ELF-1 (cell line): ENCODE results near the gene ANXA8.

Experiments used
- DNase-seq: peaks from one replicate; pipeline ENCODE4 v3.0.0-alpha.2; 2016; ENCODE audit warnings: low read depth, low spot score

The ANXA8 gene

GRCh38 chr10:47447705-47448104 is 36.2 kb downstream of the ANXA8 start:
- DNase-seq: no peak

GRCh38 chr10:47447209-47447608 is 36.7 kb downstream of the ANXA8 start:
- DNase-seq: no peak

- DNase-seq: no peak
These were observed 38.2 kb downstream of the ANXA8 start for GRCh38 chr10:47445720-47446119.

DNA sequence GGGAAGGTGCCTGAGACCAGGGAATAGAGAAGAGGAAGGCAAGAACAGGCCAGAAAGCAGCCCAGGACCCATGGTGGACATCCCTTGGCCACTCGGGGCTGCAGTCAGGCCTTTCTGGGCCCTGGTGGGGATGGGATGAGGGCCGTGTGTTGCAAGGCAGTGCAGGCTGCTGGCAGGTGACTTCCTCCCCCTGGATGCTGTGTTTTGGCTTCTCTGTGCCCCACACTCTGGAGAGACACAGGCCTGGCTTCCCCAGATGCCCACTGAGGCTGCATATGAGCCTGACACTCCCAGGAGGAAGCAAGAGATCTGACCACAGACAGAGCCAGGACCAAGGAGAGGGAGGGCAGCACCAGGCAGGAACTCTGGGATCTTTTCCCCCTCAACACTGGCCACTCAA is 39.9 kb downstream of the ANXA8 start:
- DNase-seq: no peak

DNA sequence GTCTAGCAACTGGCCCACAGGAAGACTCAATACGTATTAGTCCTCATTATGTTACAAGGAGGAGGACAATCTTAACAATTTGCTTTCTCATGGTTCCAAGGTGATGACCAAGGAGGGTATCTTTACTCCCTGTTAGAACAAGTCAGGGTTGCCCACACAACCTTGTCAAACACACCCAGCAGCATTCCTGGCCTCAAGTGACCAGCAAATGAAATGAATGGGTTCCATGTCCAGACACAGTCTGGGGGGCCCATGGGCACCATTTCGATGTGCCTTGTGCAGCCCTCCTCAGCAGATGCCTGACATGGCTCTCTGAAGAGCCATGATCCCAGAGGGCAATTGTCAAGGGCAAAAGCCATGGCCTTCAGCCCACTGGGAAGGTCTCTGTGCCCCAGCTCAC is 40.8 kb downstream of the ANXA8 start:
- DNase-seq: no peak

- no peak for DNase-seq
These were observed 41.6 kb downstream of the ANXA8 start for GRCh38 chr10:47442351-47442750.

DNA sequence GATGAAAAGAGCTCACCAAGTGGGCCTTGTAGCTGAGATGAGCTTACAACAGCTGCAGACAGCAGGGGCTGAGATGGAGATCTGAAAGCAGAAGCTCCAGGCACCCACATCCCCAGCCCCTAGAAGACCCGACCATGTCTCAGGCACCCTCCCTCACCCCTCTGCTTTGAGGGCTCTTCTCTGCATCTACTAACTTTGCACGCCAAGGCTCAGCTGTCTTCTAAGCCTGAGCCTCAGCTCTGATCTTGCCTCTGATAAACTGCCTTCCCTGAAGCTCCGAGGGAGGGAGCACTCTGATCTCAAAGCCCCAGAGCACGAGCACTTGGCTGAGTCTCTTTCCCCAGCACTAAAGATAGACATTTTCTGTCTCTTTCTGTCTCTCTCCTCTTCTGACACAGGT is 42.0 kb downstream of the ANXA8 start:
- no peak for DNase-seq

- DNase-seq: peak; percentile 37
These were observed 43.7 kb downstream of the ANXA8 start for GRCh38 chr10:47440207-47440606.

GRCh38 chr10:47438857-47439474 is 44.9 kb downstream of the ANXA8 start:
- peak; percentile 74 for DNase-seq

- DNase-seq: no peak
These were observed 48.8 kb downstream of the ANXA8 start for GRCh38 chr10:47435081-47435480.

DNA sequence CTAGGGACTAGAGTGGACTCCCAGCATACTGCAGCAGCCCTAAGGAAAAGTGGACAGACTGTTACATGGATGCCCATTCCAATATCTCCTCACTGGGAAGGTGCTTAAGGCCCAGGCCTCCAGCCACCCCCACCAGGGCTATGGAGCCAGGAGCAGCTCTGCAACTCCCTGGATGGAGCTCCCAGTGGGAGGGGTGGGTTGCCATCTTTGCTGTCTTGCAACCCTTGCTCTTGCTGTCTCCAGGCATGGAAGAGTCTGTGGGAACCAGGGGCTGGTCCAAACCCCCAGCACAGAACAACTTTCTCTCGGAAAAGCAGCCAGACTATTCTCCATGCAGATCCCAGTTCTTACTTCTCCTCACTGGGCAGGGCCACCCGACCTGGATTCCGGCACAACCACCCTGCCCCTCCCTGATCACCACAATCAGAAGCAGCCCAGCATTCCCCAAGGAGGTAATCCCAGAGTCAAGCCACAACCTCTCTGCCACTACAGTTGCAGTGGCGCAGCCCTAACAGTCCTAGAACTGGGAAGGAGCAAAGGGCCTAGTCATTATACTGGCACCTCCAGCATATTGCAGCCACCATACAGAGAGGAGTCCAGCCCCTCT is 58.0 kb downstream of the ANXA8 start:
- no peak for DNase-seq

- DNase-seq: no peak
These were observed 59.7 kb downstream of the ANXA8 start for GRCh38 chr10:47424231-47424630.

- no peak for DNase-seq
These were observed 60.4 kb downstream of the ANXA8 start for GRCh38 chr10:47423476-47423875.

DNA sequence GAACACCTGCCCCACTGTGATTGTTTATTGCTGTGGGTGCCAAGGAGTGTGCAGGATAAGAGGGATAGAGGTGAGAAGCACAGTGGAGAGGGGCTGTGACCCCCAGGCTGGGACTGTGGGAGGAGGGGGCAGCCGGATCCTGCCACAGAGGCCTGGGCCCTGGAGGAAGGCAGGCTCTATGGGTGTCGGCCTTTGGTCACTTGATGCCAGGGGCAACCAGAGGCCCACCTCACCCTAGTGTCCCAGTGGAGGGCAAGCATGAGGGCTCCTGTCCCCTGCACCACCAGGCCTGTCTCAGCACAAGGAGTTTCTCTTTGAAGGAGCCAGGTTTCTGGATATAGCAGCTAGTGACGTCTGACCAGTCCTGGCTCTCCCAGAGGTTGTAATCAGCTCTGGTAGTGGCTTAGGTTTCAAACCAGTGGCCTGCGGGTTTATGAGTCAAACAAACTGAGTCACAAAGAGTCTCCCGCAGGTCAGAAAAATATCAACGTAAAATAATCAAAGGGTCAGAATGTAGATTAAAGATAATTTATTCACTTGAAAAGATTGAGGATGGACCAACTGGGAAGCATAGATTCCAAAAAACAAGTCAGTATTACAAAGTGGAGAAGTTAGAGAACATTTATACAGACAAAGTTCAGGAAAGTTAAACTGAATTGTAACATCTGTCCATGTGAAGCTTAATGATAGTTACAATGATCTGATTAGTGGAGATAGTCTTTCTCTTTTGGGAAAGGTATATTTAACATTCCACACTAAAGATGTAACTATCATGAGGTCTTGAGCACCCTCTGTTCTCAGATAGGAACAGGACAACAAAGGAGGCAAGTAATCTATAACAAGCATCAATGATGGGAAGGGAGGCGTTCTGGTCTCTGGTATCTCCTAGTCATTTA is 62.6 kb downstream of the ANXA8 start:
- DNase-seq: peak; percentile 46

GRCh38 chr10:47420305-47421056 is 63.4 kb downstream of the ANXA8 start:
- peak; percentile 48 for DNase-seq

DNA sequence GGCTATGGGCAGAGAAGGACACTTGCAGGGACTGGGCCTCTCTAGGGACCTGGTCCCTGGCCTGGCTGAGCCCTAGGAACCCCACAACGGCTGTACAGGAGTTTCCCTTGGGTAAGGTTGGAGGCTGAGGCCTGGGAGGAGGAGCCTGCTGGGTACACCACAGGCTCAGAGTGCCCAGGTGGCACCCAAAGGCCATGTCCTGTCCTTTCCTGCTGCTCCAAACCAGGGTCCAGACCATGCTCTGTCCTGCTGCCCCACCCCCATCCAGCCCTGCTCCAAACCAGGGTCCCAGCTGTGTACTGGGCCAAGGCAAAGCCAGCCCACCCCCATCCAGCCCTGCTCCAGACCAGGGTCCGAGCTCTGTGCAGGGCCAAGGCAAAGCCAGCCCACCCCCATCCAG is 64.5 kb downstream of the ANXA8 start:
- DNase-seq: no peak

- DNase-seq: no peak
These were observed 64.9 kb downstream of the ANXA8 start for GRCh38 chr10:47418966-47419365.

DNA sequence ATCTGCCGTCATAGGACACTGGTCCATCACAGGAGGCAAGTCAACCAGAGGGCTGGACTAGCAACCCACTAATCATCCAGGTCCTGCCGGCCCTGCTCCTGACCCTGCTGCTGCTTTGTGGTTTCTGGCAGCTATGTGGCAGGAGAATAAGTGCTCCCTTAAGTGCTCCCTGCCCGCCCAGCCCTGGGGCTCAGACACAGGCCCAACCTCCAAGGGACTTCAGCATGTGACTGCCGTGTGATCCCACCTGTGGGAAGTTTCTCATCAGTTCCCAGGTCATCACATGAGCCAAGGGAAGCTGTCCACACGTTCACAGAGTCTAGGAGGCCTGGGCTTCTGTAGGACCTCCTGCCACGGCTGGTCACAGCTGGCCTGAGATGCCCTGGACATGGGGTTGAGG is 65.6 kb downstream of the ANXA8 start:
- no peak for DNase-seq
